Measurements from ENCODE around the gene CECR2. TPM values are rescaled to one million over a fixed set of nuclear protein-coding genes. Genes with fewer than 3 reads are reported as not detected.

Gene CECR2
- total RNA-seq, 1 experiment from 2014 or later: 154 TPM

GRCh38 chr22:17592201-17592600 lies 222.9 kb downstream of the CECR2 start:
- H3K4me2 ChIP-seq (ENCODE audit: insufficient read depth, insufficient read length, low read length): no peak overlapping the region
- H4K8ac ChIP-seq (replicated peaks; ENCODE audit: insufficient read length, low read depth, low read length): no peak overlapping the region
- H3K4ac ChIP-seq (ENCODE audit: low read depth, low read length): no peak overlapping the region
- H4K91ac ChIP-seq (ENCODE audit: insufficient read length, low read depth, low read length): no peak overlapping the region
- Mint-ChIP-seq H3K27me3 (ENCODE audit: low read depth) (no peaks in the 10 kb centered on the region), H3K4me1 (peaks cover 0 to 2% of the 10 kb centered on the region in 2 experiments; a peak in 1 of 4 replicates), H3K27ac (no peak overlapping the region), H3K9me3 (no peaks in the 10 kb centered on the region), H3K4me3 (no peak overlapping the region), H3K36me3 (ENCODE audit: insufficient read depth in 1 of 3, low read depth in 3 of 3) (peaks cover 44 to 73% (median 61%) of the 10 kb centered on the region in 3 experiments)
- H2BK15ac ChIP-seq (ENCODE audit: low read depth, low read length): no peak overlapping the region
- H3K23me2 ChIP-seq (ENCODE audit: insufficient read length, low read depth, low read length, poor library complexity, severe bottlenecking): no peaks in the 10 kb centered on the region
- no peak overlapping the region for H2AK5ac ChIP-seq (ENCODE audit: insufficient read length, low read length)
- no peak overlapping the region for H2BK5ac ChIP-seq (ENCODE audit: insufficient read length, low read length)
- H3K27me3 ChIP-seq (ENCODE audit: insufficient read depth, low read length): no peaks in the 10 kb centered on the region
- no peak overlapping the region for H2BK20ac ChIP-seq (ENCODE audit: low read depth, low read length, poor library complexity, severe bottlenecking)
- H3K56ac ChIP-seq (ENCODE audit: insufficient read length, low read depth, low read length): no peak overlapping the region
- no peaks in the 10 kb centered on the region for H3K4me1 ChIP-seq (ENCODE audit: insufficient read depth, low read length)
- H3K79me2 ChIP-seq (ENCODE audit: insufficient read depth, low read length): no peaks in the 10 kb centered on the region
- H3T11ph ChIP-seq (ENCODE audit: low read length): no peak overlapping the region
- H3K9ac ChIP-seq (ENCODE audit: extremely low read depth, insufficient read length, low read length): no peak overlapping the region
- no peak for TF ChIP-seq CTCF (conservative IDR thresholded peaks at IDR 0.05)
- H2BK12ac ChIP-seq (ENCODE audit: insufficient read length, low read depth, low read length): no peak overlapping the region
- H3K27ac ChIP-seq (ENCODE audit: insufficient read length, low read depth, low read length): no peak overlapping the region
- no CpG with 5 or more reads among the region's 5 CpGs for WGBS (ENCODE audit: extremely low coverage, insufficient read length, low lambda C conversion rate)
- no peak overlapping the region for H3K14ac ChIP-seq (ENCODE audit: insufficient read depth, low read length)
- H3K9me3 ChIP-seq (ENCODE audit: control insufficient read depth, low read depth, low read length): no peaks in the 10 kb centered on the region
- no peaks in the 10 kb centered on the region for H3K79me1 ChIP-seq (ENCODE audit: insufficient read depth, low read depth, low read length, poor library complexity, severe bottlenecking)
- H4K5ac ChIP-seq (ENCODE audit: insufficient read length, low read depth, low read length): no peak overlapping the region
- H2AFZ ChIP-seq (ENCODE audit: low read length): no peak overlapping the region
- no peak overlapping the region for H3K23ac ChIP-seq (ENCODE audit: insufficient read length, low read depth, low read length)
- H3K18ac ChIP-seq (ENCODE audit: insufficient read length, low read depth, low read length): no peak overlapping the region
- no peak for DNase-seq
- no peaks in the 10 kb centered on the region for H4K20me1 ChIP-seq (ENCODE audit: control insufficient read depth, insufficient read depth, insufficient read length)
- no peak overlapping the region for H2BK120ac ChIP-seq (ENCODE audit: low read depth, low read length, poor library complexity, severe bottlenecking)
